ENCODE data around the gene PPP1R26.
"Not testable (repeated sequence)": the region's sequence is repeated elsewhere in the genome, so short reads cannot be mapped to it uniquely, and the experiment has no call there.

- not testable (repeated sequence) for TF ChIP-seq SRSF1 (IDR thresholded peaks at IDR 0.05; ENCODE audit: low read depth, low read length); CTCF (IDR thresholded peaks at IDR 0.05 in 2 of 3, conservative IDR thresholded peaks at IDR 0.05 in 1 of 3; ENCODE audit: insufficient read depth in 2 of 3, low read depth in 1 of 3, low read length in 3 of 3); MTA2 (IDR thresholded peaks at IDR 0.05; ENCODE audit: low read depth); TFE3 (CRISPR knock-in tag; IDR thresholded peaks at IDR 0.05); GABPA (tag; conservative IDR thresholded peaks at IDR 0.05; ENCODE audit: low read depth); IRF2 (CRISPR knock-in tag; IDR thresholded peaks at IDR 0.05); KAT7 (CRISPR knock-in tag; IDR thresholded peaks at IDR 0.05; ENCODE audit: borderline replicate concordance); FOXK2 (conservative IDR thresholded peaks at IDR 0.05 in 1 of 2, IDR thresholded peaks at IDR 0.05 in 1 of 2; ENCODE audit: low read depth in 2 of 2)
Measured at GRCh38 chr9:135437696-135438095, 41.9 kb upstream of the PPP1R26 start.

Data from K562 (cell line).